22Rv1 (cell line): ENCODE measurements around the gene DDR2.

Experiments
- CTCF ChIP-seq: fragments of 450-650 bp; IDR thresholded peaks from 2 replicates; pipeline ENCODE4 v1.5.1; 2017; ENCODE audit warnings: mild to moderate bottlenecking
- ZFX ChIP-seq: fragments of 450-650 bp; IDR thresholded peaks from 2 replicates; pipeline ENCODE4 v1.6.1; 2017; ENCODE audit warnings: antibody characterized with exemption, borderline replicate concordance

GRCh38 chr1:162627662-162628296, 4.5 kb upstream of the DDR2 start:
- peak; percentile 87 for TF ChIP-seq CTCF
- no peak for TF ChIP-seq ZFX
